Thoracic aorta (tissue), 2 donors: ENCODE results near the gene CFAP97D2. TPM values are rescaled to one million over a fixed set of nuclear protein-coding genes. Genes with fewer than 3 reads are reported as not detected.

ENCODE experiments used
- ATAC-seq: fragments of 150-250 bp; one replicate; pipeline ENCODE4 v1.8.0; 2017; ENCODE audit warnings: low read depth; ENCODE audit not compliant: insufficient number of reproducible peaks, low FRiP score
- DNase-seq: peaks from one replicate; pipeline ENCODE4 v3.0.0-alpha.2; 2020; ENCODE audit warnings: low spot score
- H3K27ac ChIP-seq, 2 donors: fragments of 200-600 bp; sonication (generic); 1 replicate in 1 of 2; 2 replicates in 1 of 2; pipeline ENCODE4 v1.5.1; 2016; ENCODE audit warnings: mild to moderate bottlenecking in 2 of 2, moderate library complexity in 2 of 2
- H3K27me3 ChIP-seq: fragments of 200-600 bp; sonication (generic); replicated peaks from 2 replicates; pipeline ENCODE4 v1.6.0; 2016; ENCODE audit warnings: mild to moderate bottlenecking; ENCODE audit not compliant: insufficient read depth
- H3K36me3 ChIP-seq: fragments of 200-600 bp; sonication (generic); one replicate; pipeline ENCODE4 v1.5.1; 2016
- H3K4me1 ChIP-seq, 2 donors: fragments of 200-600 bp; sonication (generic); 1 replicate in 1 of 2; 2 replicates in 1 of 2; pipeline versions ENCODE4 v1.5.1 to v1.6.0; 2016; ENCODE audit warnings: low read depth in 2 of 2, mild to moderate bottlenecking in 1 of 2; ENCODE audit not compliant: control insufficient read depth in 1 of 2
- H3K4me3 ChIP-seq: fragments of 200-600 bp; sonication (generic); 2 replicates; pipeline ENCODE4 v1.5.1; 2016; ENCODE audit warnings: mild to moderate bottlenecking
- H3K9me3 ChIP-seq: fragments of 200-600 bp; sonication (generic); 2 replicates; pipeline ENCODE4 v1.5.1; 2016
- total RNA-seq, 2 donors: library from RNA; depleted of rRNA; stranded (reverse); fragments of >200 nt; gene quantifications; one replicate each; pipeline versions ENCODE4 v1.1.0 to v1.2.3, GENCODE V29; 2016
- TF ChIP-seq, protein P1 (sequence below): fragments of 200-600 bp; sonication (generic); IDR thresholded peaks from one replicate; pipeline ENCODE4 v1.5.1; 2019; ENCODE audit warnings: antibody characterized with exemption

Gene CFAP97D2
- total RNA-seq, 2 donors from 2014 or later = not detected

DNA sequence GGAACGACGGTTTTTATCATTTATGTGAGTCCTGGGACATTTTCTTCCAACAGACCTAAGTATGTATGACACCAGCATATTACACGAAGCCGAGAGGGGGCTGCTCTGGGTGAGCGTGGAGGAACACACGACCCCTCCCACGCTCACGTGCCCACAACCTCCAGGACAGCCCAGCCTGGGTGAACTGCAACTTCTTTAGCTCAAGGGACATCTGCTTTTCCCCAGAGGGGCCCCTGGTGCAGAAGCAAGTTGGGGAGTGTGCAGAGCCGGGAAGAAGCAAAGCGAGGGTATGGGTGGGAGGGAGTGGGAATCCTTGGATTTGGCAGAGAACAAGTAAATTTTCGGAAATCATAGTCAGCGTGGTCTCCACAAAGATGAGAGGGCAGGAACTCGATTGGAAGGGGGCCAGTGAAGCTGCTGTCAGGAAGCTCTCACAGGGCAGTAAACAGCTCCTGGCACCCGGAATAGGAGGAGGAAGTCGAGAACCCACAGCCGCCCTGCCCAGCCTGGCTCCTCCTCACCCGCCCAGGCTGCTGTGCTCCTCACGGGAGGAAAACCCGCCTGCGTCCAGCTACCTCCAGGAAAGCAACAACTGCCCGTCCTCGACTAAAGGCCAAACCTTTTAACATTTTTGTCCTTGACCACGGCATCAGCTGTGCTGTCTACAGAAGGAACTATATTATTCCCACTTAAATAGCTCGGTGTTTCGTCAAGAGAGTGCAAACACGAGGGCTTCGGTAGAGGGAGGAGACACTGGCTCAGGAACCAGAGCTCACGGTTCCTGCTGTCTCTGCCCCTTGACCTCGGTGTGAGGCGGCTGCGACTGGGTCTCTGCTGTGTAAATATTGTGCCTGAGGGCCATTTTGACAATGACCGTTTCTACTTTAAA lies 17.2 kb upstream of the CFAP97D2 start:
- Histone ChIP-seq H3K36me3 (no peaks in the 10 kb centered on the region), H3K4me1 (peaks cover 11 to 27% of the 10 kb centered on the region in 2 donors), H3K4me3 (peak overlapping the region; percentile 26), H3K27ac (no peak overlapping the region), H3K9me3 (no peaks in the 10 kb centered on the region), H3K27me3 (no peaks in the 10 kb centered on the region)
- ATAC-seq (no peak), DNase-seq (no peak)
- TF ChIP-seq, protein P1, sequence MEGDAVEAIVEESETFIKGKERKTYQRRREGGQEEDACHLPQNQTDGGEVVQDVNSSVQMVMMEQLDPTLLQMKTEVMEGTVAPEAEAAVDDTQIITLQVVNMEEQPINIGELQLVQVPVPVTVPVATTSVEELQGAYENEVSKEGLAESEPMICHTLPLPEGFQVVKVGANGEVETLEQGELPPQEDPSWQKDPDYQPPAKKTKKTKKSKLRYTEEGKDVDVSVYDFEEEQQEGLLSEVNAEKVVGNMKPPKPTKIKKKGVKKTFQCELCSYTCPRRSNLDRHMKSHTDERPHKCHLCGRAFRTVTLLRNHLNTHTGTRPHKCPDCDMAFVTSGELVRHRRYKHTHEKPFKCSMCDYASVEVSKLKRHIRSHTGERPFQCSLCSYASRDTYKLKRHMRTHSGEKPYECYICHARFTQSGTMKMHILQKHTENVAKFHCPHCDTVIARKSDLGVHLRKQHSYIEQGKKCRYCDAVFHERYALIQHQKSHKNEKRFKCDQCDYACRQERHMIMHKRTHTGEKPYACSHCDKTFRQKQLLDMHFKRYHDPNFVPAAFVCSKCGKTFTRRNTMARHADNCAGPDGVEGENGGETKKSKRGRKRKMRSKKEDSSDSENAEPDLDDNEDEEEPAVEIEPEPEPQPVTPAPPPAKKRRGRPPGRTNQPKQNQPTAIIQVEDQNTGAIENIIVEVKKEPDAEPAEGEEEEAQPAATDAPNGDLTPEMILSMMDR = no peak

DNA sequence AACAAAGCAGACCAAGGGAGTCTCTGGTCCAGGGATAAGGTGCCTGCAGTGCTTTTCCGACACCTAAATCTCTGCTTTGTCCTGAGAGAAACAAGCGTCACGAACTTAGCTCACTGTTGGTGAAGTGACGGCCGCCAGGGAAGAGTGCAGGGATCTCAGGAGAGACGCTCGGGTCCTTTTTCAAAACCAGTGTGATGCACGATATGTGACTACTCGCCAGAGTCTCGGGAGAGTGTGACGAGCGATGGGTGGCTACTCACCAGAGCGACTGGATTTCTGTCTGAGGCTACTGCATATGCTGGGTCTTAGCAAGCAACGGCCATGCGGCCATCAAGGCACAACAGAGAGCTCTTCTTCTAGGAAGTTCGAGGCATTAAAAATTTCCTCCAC lies 16.5 kb upstream of the CFAP97D2 start:
- no peak for DNase-seq
- TF ChIP-seq, protein P1 = no peak
- no peaks in the 10 kb centered on the region for H3K36me3 ChIP-seq
- no peak overlapping the region for H3K27ac ChIP-seq
- ATAC-seq = no peak
- no peak overlapping the region for H3K4me3 ChIP-seq
- peaks cover 14 to 32% of the 10 kb centered on the region in 2 donors for H3K4me1 ChIP-seq
- H3K27me3 ChIP-seq = no peaks in the 10 kb centered on the region
- H3K9me3 ChIP-seq = no peaks in the 10 kb centered on the region

DNA sequence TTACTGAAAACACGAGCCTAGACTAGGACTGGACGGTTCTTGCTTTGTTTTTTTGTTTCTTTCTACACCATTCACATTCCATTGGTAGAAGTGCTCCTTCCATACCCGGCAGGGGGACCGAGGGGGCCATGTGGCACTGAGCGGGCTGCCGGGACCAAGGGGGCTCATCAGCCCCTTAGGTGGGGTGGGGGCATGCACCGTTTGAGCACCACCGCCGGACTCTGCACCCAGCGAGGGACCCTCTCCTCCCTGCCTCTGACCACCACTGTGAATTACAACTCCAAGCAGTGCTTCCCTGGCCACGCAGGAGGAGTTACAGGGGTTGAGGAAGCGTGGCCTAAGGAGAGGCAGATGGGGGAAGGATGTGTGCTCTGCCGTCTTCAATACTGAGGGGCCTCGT lies 15.0 kb upstream of the CFAP97D2 start:
- H3K4me1 ChIP-seq = peaks cover 14 to 32% of the 10 kb centered on the region in 2 donors
- H3K27ac ChIP-seq = no peak overlapping the region
- no peak for DNase-seq
- no peaks in the 10 kb centered on the region for H3K9me3 ChIP-seq
- TF ChIP-seq, protein P1 = no peak
- no peaks in the 10 kb centered on the region for H3K36me3 ChIP-seq
- no peak overlapping the region for H3K4me3 ChIP-seq
- ATAC-seq = no peak
- no peaks in the 10 kb centered on the region for H3K27me3 ChIP-seq

DNA sequence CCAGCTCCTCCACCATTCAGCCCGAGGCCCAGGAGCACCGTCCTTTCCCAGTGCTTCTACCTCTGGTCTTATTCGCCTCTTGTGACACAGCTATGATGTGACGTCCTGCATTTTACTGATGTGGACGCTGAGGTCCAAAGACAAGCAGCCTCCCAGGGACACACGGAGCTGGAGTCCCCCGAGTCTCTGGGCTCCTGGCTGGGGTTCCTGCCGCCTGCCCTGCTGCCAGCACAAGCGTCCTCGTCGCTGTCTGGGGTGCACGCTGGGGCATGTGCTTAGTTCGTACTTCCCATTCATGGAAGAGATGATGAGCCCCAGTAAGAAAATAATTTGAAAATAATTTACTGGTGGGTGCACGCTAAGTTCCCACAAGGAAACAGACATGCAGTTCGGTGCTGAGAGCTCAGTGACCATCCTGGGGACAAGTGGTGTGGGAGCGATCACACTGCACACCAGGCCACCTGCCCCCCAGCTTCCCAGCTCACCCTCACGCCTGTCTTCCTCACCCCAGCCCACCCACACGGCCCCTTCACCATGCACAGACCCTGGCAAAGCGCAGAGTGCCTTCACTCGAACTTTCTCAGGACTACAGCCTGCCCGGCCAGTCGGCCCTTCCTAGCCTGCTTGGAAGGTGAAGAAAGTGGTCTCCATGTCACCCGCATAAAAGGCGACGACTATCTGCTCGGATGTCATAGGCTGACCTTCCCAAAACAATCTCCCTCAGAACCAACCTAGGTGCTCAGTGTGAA lies 14.2 kb upstream of the CFAP97D2 start:
- no peaks in the 10 kb centered on the region for H3K27me3 ChIP-seq
- peaks cover 14 to 32% of the 10 kb centered on the region in 2 donors for H3K4me1 ChIP-seq
- DNase-seq (no peak), ATAC-seq (no peak)
- H3K9me3 ChIP-seq = no peaks in the 10 kb centered on the region
- no peak overlapping the region for H3K4me3 ChIP-seq
- TF ChIP-seq, protein P1 = no peak
- no peaks in the 10 kb centered on the region for H3K36me3 ChIP-seq
- no peak overlapping the region for H3K27ac ChIP-seq
